ENCODE results near the gene SNX33.

SNX33 gene

DNA sequence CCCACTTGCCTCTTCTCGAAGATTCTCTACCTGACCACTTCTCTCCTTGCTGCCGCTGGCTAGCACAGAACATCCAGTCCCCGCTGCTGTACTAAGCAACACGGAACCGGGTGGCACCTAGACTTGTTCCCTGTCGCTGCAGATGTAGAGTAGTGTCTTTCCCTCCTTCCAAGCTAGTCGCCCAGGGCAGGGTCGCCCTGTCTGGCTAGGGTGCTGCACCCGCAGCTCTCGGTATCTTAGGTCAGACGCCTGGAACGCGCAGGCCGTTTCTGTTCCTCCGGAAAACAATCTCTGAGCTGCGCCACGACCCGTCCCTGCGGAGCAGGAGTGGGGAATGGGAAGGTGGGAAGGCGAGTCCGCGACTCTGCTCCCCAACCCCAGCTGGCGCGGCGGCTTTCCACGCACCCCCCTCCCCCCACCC lies 758 bp upstream of the SNX33 start:
- peak overlapping the region; percentile 81 for H3K27ac ChIP-seq (ENCODE audit: poor library complexity, severe bottlenecking)
- DNase-seq (ENCODE audit: low spot score) (no peak), ATAC-seq (ENCODE audit: low read depth) (peak; percentile 11)
- H3K4me3 ChIP-seq (ENCODE audit: severe bottlenecking) = peak overlapping the region; percentile 58
- H3K4me1 ChIP-seq (ENCODE audit: insufficient read depth, poor library complexity, severe bottlenecking) = peaks cover 35% of the 10 kb centered on the region
- peaks cover 24% of the 10 kb centered on the region for H3K36me3 ChIP-seq (ENCODE audit: low read depth)
- TF ChIP-seq, protein P1, sequence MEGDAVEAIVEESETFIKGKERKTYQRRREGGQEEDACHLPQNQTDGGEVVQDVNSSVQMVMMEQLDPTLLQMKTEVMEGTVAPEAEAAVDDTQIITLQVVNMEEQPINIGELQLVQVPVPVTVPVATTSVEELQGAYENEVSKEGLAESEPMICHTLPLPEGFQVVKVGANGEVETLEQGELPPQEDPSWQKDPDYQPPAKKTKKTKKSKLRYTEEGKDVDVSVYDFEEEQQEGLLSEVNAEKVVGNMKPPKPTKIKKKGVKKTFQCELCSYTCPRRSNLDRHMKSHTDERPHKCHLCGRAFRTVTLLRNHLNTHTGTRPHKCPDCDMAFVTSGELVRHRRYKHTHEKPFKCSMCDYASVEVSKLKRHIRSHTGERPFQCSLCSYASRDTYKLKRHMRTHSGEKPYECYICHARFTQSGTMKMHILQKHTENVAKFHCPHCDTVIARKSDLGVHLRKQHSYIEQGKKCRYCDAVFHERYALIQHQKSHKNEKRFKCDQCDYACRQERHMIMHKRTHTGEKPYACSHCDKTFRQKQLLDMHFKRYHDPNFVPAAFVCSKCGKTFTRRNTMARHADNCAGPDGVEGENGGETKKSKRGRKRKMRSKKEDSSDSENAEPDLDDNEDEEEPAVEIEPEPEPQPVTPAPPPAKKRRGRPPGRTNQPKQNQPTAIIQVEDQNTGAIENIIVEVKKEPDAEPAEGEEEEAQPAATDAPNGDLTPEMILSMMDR (IDR thresholded peaks at IDR 0.05; ENCODE audit: poor library complexity, severe bottlenecking) = no peak
- no peaks in the 10 kb centered on the region for H3K9me3 ChIP-seq (ENCODE audit: severe bottlenecking)
- no peaks in the 10 kb centered on the region for H3K27me3 ChIP-seq (ENCODE audit: insufficient read depth, poor library complexity, severe bottlenecking)

DNA sequence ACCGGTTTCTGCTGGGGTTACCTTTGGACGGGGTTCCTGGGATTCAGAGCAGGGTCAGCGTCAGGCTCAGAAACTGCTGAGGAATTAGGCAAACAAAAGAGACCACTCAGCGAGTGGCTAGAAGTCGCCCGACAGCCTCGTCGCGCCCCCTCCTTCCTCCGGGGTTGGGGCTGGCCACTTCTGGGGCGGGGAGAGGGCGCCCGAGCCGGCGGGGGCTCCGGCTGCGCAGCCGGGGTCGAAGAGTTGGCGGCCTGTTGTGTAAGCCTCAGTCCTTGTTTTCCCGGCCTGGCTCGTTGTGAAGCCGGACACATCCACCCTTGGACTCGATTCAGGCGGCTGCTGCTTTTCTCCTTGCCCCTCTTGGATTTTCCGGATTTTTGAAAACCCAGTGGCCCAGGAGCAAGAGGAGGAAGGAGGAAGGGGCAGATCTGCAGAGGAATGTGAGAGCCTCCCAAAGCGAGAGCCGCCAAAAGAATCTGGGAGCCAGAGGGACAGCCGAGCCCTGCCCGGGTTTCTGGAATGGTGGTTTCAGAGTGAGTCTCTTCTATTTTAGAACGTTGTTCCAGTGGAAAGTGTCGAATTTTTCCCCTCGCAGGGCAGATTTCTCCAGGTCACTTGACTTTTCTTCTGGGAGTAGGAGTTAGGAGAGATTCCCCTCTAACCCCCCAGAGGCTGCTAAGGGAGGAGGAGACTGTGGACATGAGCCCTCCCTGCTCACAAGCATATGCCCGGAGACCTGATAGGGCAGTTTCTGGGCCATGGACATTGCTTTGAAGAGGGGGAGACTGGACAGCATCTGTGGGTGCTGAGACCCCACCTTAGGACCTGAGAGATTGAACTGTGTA lies 666 bp downstream of the SNX33 start:
- H3K9me3 ChIP-seq (ENCODE audit: severe bottlenecking) = no peaks in the 10 kb centered on the region
- ATAC-seq (ENCODE audit: low read depth) = peak; percentile 9
- H3K4me1 ChIP-seq (ENCODE audit: insufficient read depth, poor library complexity, severe bottlenecking) = peaks cover 35% of the 10 kb centered on the region
- DNase-seq (ENCODE audit: low spot score) = no peak
- TF ChIP-seq, protein P1 (IDR thresholded peaks at IDR 0.05; ENCODE audit: poor library complexity, severe bottlenecking) = no peak
- no peaks in the 10 kb centered on the region for H3K27me3 ChIP-seq (ENCODE audit: insufficient read depth, poor library complexity, severe bottlenecking)
- H3K36me3 ChIP-seq (ENCODE audit: low read depth) = peaks cover 33% of the 10 kb centered on the region
- peak overlapping the region; percentile 81 for H3K27ac ChIP-seq (ENCODE audit: poor library complexity, severe bottlenecking)
- peak overlapping the region; percentile 58 for H3K4me3 ChIP-seq (ENCODE audit: severe bottlenecking)

DNA sequence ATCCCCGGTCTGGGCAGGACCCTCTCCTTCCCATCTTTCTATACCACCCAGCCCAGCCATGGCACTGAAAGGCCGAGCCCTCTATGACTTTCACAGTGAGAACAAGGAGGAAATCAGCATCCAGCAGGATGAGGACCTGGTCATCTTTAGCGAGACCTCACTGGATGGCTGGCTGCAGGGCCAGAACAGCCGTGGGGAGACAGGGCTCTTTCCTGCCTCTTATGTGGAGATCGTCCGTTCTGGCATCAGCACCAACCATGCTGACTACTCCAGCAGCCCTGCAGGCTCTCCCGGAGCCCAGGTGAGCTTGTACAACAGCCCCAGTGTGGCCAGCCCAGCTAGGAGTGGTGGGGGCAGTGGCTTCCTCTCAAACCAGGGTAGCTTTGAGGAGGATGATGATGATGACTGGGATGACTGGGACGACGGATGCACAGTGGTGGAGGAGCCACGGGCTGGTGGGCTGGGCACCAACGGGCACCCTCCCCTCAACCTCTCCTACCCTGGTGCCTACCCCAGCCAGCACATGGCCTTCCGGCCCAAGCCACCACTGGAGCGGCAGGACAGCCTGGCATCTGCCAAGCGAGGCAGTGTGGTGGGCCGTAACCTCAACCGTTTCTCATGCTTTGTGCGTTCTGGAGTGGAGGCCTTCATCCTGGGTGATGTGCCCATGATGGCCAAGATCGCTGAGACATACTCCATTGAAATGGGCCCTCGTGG lies 1.5 kb downstream of the SNX33 start:
- DNase-seq (ENCODE audit: low spot score) (peak; percentile 74), ATAC-seq (ENCODE audit: low read depth) (peak; percentile 2)
- peak overlapping the region; percentile 81 for H3K27ac ChIP-seq (ENCODE audit: poor library complexity, severe bottlenecking)
- TF ChIP-seq, protein P1 (IDR thresholded peaks at IDR 0.05; ENCODE audit: poor library complexity, severe bottlenecking) = no peak
- peak overlapping the region; percentile 58 for H3K4me3 ChIP-seq (ENCODE audit: severe bottlenecking)
- no peaks in the 10 kb centered on the region for H3K27me3 ChIP-seq (ENCODE audit: insufficient read depth, poor library complexity, severe bottlenecking)
- no peaks in the 10 kb centered on the region for H3K9me3 ChIP-seq (ENCODE audit: severe bottlenecking)
- H3K4me1 ChIP-seq (ENCODE audit: insufficient read depth, poor library complexity, severe bottlenecking) = peaks cover 35% of the 10 kb centered on the region
- peaks cover 42% of the 10 kb centered on the region for H3K36me3 ChIP-seq (ENCODE audit: low read depth)

DNA sequence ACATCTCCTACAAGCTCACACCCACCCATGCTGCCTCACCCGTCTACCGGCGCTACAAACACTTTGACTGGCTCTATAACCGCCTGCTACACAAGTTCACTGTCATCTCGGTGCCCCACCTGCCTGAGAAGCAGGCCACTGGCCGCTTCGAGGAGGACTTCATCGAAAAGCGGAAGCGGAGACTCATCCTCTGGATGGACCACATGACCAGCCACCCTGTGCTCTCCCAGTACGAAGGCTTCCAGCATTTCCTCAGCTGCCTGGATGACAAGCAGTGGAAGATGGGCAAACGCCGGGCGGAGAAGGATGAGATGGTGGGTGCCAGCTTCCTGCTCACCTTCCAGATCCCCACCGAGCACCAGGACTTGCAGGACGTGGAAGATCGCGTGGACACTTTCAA lies 2.1 kb downstream of the SNX33 start:
- TF ChIP-seq, protein P1 (IDR thresholded peaks at IDR 0.05; ENCODE audit: poor library complexity, severe bottlenecking) = no peak
- H3K4me1 ChIP-seq (ENCODE audit: insufficient read depth, poor library complexity, severe bottlenecking) = peaks cover 35% of the 10 kb centered on the region
- no peaks in the 10 kb centered on the region for H3K27me3 ChIP-seq (ENCODE audit: insufficient read depth, poor library complexity, severe bottlenecking)
- no peaks in the 10 kb centered on the region for H3K9me3 ChIP-seq (ENCODE audit: severe bottlenecking)
- DNase-seq (ENCODE audit: low spot score) = no peak
- peak overlapping the region; percentile 81 for H3K27ac ChIP-seq (ENCODE audit: poor library complexity, severe bottlenecking)
- no peak for ATAC-seq (ENCODE audit: low read depth)
- peak overlapping the region; percentile 15 for H3K4me3 ChIP-seq (ENCODE audit: severe bottlenecking)
- H3K36me3 ChIP-seq (ENCODE audit: low read depth) = peaks cover 48% of the 10 kb centered on the region
